ENCODE data around the gene NFAM1.

NFAM1 gene

GRCh38 chr22:42459287-42460063 is 27.3 kb upstream of the NFAM1 start:
- no peak overlapping the region for H3K9ac ChIP-seq (ENCODE audit: low read depth in 1 of 2, low read length in 2 of 2)
- no peaks in the 10 kb centered on the region for H3K27me3 ChIP-seq (ENCODE audit: control insufficient read depth in 1 of 2, insufficient read depth in 2 of 2, low read length in 2 of 2)
- H3K4me1 ChIP-seq (ENCODE audit: control insufficient read depth in 1 of 2, insufficient read depth in 2 of 2, low read length in 2 of 2), result peaks cover 12 to 15% of the 10 kb centered on the region in 2 donors
- H3K9me3 ChIP-seq (ENCODE audit: control insufficient read depth in 1 of 2, low read length in 2 of 2), result no peaks in the 10 kb centered on the region
- H3K4me3 ChIP-seq (ENCODE audit: low read depth in 1 of 2, low read length in 2 of 2), result peak overlapping the region in 1 of 2 donors; percentile 6
- no peak overlapping the region for H3K27ac ChIP-seq (ENCODE audit: low read depth, low read length)
- no peaks in the 10 kb centered on the region for H3K36me3 ChIP-seq (ENCODE audit: control insufficient read depth in 1 of 2, insufficient read depth in 2 of 2, low read length in 2 of 2)

GRCh38 chr22:42452916-42453315 is 20.7 kb upstream of the NFAM1 start:
- H3K9me3 ChIP-seq (ENCODE audit: control insufficient read depth in 1 of 2, low read length in 2 of 2), result no peaks in the 10 kb centered on the region
- no peak overlapping the region for H3K27ac ChIP-seq (ENCODE audit: low read depth, low read length)
- H3K4me1 ChIP-seq (ENCODE audit: control insufficient read depth in 1 of 2, insufficient read depth in 2 of 2, low read length in 2 of 2), result no peaks in the 10 kb centered on the region
- no peaks in the 10 kb centered on the region for H3K27me3 ChIP-seq (ENCODE audit: control insufficient read depth in 1 of 2, insufficient read depth in 2 of 2, low read length in 2 of 2)
- no peaks in the 10 kb centered on the region for H3K36me3 ChIP-seq (ENCODE audit: control insufficient read depth in 1 of 2, insufficient read depth in 2 of 2, low read length in 2 of 2)
- H3K4me3 ChIP-seq (ENCODE audit: low read depth in 1 of 2, low read length in 2 of 2), result no peak overlapping the region
- H3K9ac ChIP-seq (ENCODE audit: low read depth in 1 of 2, low read length in 2 of 2), result no peak overlapping the region

- Histone ChIP-seq H3K9me3 (ENCODE audit: control insufficient read depth in 1 of 2, low read length in 2 of 2) (no peaks in the 10 kb centered on the region), H3K4me1 (ENCODE audit: control insufficient read depth in 1 of 2, insufficient read depth in 2 of 2, low read length in 2 of 2) (no peaks in the 10 kb centered on the region), H3K27ac (ENCODE audit: low read depth, low read length) (no peak overlapping the region), H3K9ac (ENCODE audit: low read depth in 1 of 2, low read length in 2 of 2) (no peak overlapping the region), H3K4me3 (ENCODE audit: low read depth in 1 of 2, low read length in 2 of 2) (no peak overlapping the region), H3K27me3 (ENCODE audit: control insufficient read depth in 1 of 2, insufficient read depth in 2 of 2, low read length in 2 of 2) (no peaks in the 10 kb centered on the region), H3K36me3 (ENCODE audit: control insufficient read depth in 1 of 2, insufficient read depth in 2 of 2, low read length in 2 of 2) (no peaks in the 10 kb centered on the region)
These were observed 20.3 kb upstream of the NFAM1 start for GRCh38 chr22:42452456-42452855.

GRCh38 chr22:42451499-42452145 is 19.4 kb upstream of the NFAM1 start:
- Histone ChIP-seq H3K4me1 (ENCODE audit: control insufficient read depth in 1 of 2, insufficient read depth in 2 of 2, low read length in 2 of 2) (no peaks in the 10 kb centered on the region), H3K27me3 (ENCODE audit: control insufficient read depth in 1 of 2, insufficient read depth in 2 of 2, low read length in 2 of 2) (no peaks in the 10 kb centered on the region)

GRCh38 chr22:42450862-42451261 is 18.7 kb upstream of the NFAM1 start:
- Histone ChIP-seq H3K9ac (ENCODE audit: low read depth in 1 of 2, low read length in 2 of 2) (no peak overlapping the region), H3K9me3 (ENCODE audit: control insufficient read depth in 1 of 2, low read length in 2 of 2) (no peaks in the 10 kb centered on the region), H3K36me3 (ENCODE audit: control insufficient read depth in 1 of 2, insufficient read depth in 2 of 2, low read length in 2 of 2) (no peaks in the 10 kb centered on the region)

More at GRCh38 chr22:42451499-42452145, 19.4 kb upstream of the NFAM1 start:
- Histone ChIP-seq H3K9ac (ENCODE audit: low read depth in 1 of 2, low read length in 2 of 2) (no peak overlapping the region), H3K4me3 (ENCODE audit: low read depth in 1 of 2, low read length in 2 of 2) (no peak overlapping the region), H3K27ac (ENCODE audit: low read depth, low read length) (no peak overlapping the region), H3K36me3 (ENCODE audit: control insufficient read depth in 1 of 2, insufficient read depth in 2 of 2, low read length in 2 of 2) (no peaks in the 10 kb centered on the region), H3K9me3 (ENCODE audit: control insufficient read depth in 1 of 2, low read length in 2 of 2) (no peaks in the 10 kb centered on the region)

GRCh38 chr22:42446151-42446550 is 13.9 kb upstream of the NFAM1 start:
- Histone ChIP-seq H3K27me3 (ENCODE audit: control insufficient read depth in 1 of 2, insufficient read depth in 2 of 2, low read length in 2 of 2) (no peaks in the 10 kb centered on the region), H3K36me3 (ENCODE audit: control insufficient read depth in 1 of 2, insufficient read depth in 2 of 2, low read length in 2 of 2) (no peaks in the 10 kb centered on the region), H3K9me3 (ENCODE audit: control insufficient read depth in 1 of 2, low read length in 2 of 2) (no peaks in the 10 kb centered on the region), H3K4me3 (ENCODE audit: low read depth in 1 of 2, low read length in 2 of 2) (no peak overlapping the region), H3K4me1 (ENCODE audit: control insufficient read depth in 1 of 2, insufficient read depth in 2 of 2, low read length in 2 of 2) (peaks cover 10 to 18% of the 10 kb centered on the region in 2 donors), H3K27ac (ENCODE audit: low read depth, low read length) (no peak overlapping the region), H3K9ac (ENCODE audit: low read depth in 1 of 2, low read length in 2 of 2) (no peak overlapping the region)

More at GRCh38 chr22:42450862-42451261, 18.7 kb upstream of the NFAM1 start:
- no peak overlapping the region for H3K4me3 ChIP-seq (ENCODE audit: low read depth in 1 of 2, low read length in 2 of 2)
- no peak overlapping the region for H3K27ac ChIP-seq (ENCODE audit: low read depth, low read length)
- no peaks in the 10 kb centered on the region for H3K4me1 ChIP-seq (ENCODE audit: control insufficient read depth in 1 of 2, insufficient read depth in 2 of 2, low read length in 2 of 2)
- H3K27me3 ChIP-seq (ENCODE audit: control insufficient read depth in 1 of 2, insufficient read depth in 2 of 2, low read length in 2 of 2), result no peaks in the 10 kb centered on the region

GRCh38 chr22:42444077-42444904 is 12.1 kb upstream of the NFAM1 start:
- Histone ChIP-seq H3K27me3 (ENCODE audit: control insufficient read depth in 1 of 2, insufficient read depth in 2 of 2, low read length in 2 of 2) (no peaks in the 10 kb centered on the region), H3K9ac (ENCODE audit: low read depth in 1 of 2, low read length in 2 of 2) (peak overlapping the region; percentile 3 to 56), H3K27ac (ENCODE audit: low read depth, low read length) (peak overlapping the region; percentile 36), H3K9me3 (ENCODE audit: control insufficient read depth in 1 of 2, low read length in 2 of 2) (no peaks in the 10 kb centered on the region), H3K36me3 (ENCODE audit: control insufficient read depth in 1 of 2, insufficient read depth in 2 of 2, low read length in 2 of 2) (no peaks in the 10 kb centered on the region), H3K4me3 (ENCODE audit: low read depth in 1 of 2, low read length in 2 of 2) (peak overlapping the region; percentile 67 to 70), H3K4me1 (ENCODE audit: control insufficient read depth in 1 of 2, insufficient read depth in 2 of 2, low read length in 2 of 2) (peaks cover 19 to 29% of the 10 kb centered on the region in 2 donors)

- Histone ChIP-seq H3K9me3 (ENCODE audit: control insufficient read depth in 1 of 2, low read length in 2 of 2) (no peaks in the 10 kb centered on the region), H3K27me3 (ENCODE audit: control insufficient read depth in 1 of 2, insufficient read depth in 2 of 2, low read length in 2 of 2) (no peaks in the 10 kb centered on the region), H3K9ac (ENCODE audit: low read depth in 1 of 2, low read length in 2 of 2) (peak overlapping the region in 1 of 2 donors; percentile 3), H3K4me3 (ENCODE audit: low read depth in 1 of 2, low read length in 2 of 2) (peak overlapping the region; percentile 67 to 70), H3K4me1 (ENCODE audit: control insufficient read depth in 1 of 2, insufficient read depth in 2 of 2, low read length in 2 of 2) (peaks cover 19 to 30% of the 10 kb centered on the region in 2 donors), H3K27ac (ENCODE audit: low read depth, low read length) (no peak overlapping the region), H3K36me3 (ENCODE audit: control insufficient read depth in 1 of 2, insufficient read depth in 2 of 2, low read length in 2 of 2) (no peaks in the 10 kb centered on the region)
These were observed 11.3 kb upstream of the NFAM1 start for GRCh38 chr22:42443240-42444076.

- H3K27ac ChIP-seq (ENCODE audit: low read depth, low read length), result no peak overlapping the region
- no peak overlapping the region for H3K9ac ChIP-seq (ENCODE audit: low read depth in 1 of 2, low read length in 2 of 2)
- H3K4me3 ChIP-seq (ENCODE audit: low read depth in 1 of 2, low read length in 2 of 2), result no peak overlapping the region
- no peaks in the 10 kb centered on the region for H3K36me3 ChIP-seq (ENCODE audit: control insufficient read depth in 1 of 2, insufficient read depth in 2 of 2, low read length in 2 of 2)
- H3K27me3 ChIP-seq (ENCODE audit: control insufficient read depth in 1 of 2, insufficient read depth in 2 of 2, low read length in 2 of 2), result no peaks in the 10 kb centered on the region
- H3K4me1 ChIP-seq (ENCODE audit: control insufficient read depth in 1 of 2, insufficient read depth in 2 of 2, low read length in 2 of 2), result peaks cover 22 to 34% of the 10 kb centered on the region in 2 donors
- H3K9me3 ChIP-seq (ENCODE audit: control insufficient read depth in 1 of 2, low read length in 2 of 2), result no peaks in the 10 kb centered on the region
These were observed 10.5 kb upstream of the NFAM1 start for GRCh38 chr22:42442748-42443147.
